GM23338 (cell line): Measurements from ENCODE around the gene F12. TPM values are rescaled to one million over a fixed set of nuclear protein-coding genes. Genes with fewer than 3 reads are reported as not detected.

Experiments
- ATAC-seq: fragments of 200-7000 bp; cut with Tn5 transposase; 3 replicates; pipeline ENCODE4 v1.9.1; 2020
- DNase-seq: peaks from one replicate; pipeline ENCODE4 v3.0.0-alpha.2; 2015; ENCODE audit warnings: low spot score
- H2AFZ ChIP-seq: fragments of 200-600 bp; sonication (generic); 2 replicates; pipeline ENCODE4 v1.8.0; 2016; ENCODE audit warnings: antibody characterized with exemption, mild to moderate bottlenecking, moderate library complexity
- H3F3A ChIP-seq: fragments of 200-600 bp; sonication (generic); replicated peaks from 2 replicates; pipeline ENCODE4 v1.8.0; 2017; ENCODE audit warnings: antibody characterized with exemption, mixed run types, low read depth
- H3K27ac ChIP-seq: fragments of 200-600 bp; sonication (generic); 2 replicates; pipeline ENCODE4 v1.6.1; 2016; ENCODE audit warnings: low read depth
- H3K27me3 ChIP-seq: fragments of 200-600 bp; sonication (generic); 2 replicates; pipeline ENCODE4 v1.8.0; 2016; ENCODE audit warnings: mild to moderate bottlenecking, mixed run types, moderate library complexity; ENCODE audit not compliant: insufficient read depth
- H3K36me3 ChIP-seq: fragments of 200-600 bp; sonication (generic); 2 replicates; pipeline ENCODE4 v1.8.0; 2016; ENCODE audit warnings: mild to moderate bottlenecking; ENCODE audit not compliant: insufficient read depth
- H3K4me1 ChIP-seq: fragments of 200-600 bp; sonication (generic); 2 replicates; pipeline ENCODE4 v1.8.0; 2016; ENCODE audit warnings: mild to moderate bottlenecking, moderate library complexity; ENCODE audit not compliant: insufficient read depth
- H3K4me2 ChIP-seq: fragments of 200-600 bp; sonication (generic); 2 replicates; pipeline ENCODE4 v1.7.1; 2017; ENCODE audit warnings: mixed run types
- H3K4me3 ChIP-seq: fragments of 200-600 bp; sonication (generic); 2 replicates; pipeline ENCODE4 v1.6.1; 2016; ENCODE audit warnings: mixed run types
- H3K79me2 ChIP-seq: fragments of 200-600 bp; sonication (generic); replicated peaks from 2 replicates; pipeline ENCODE4 v1.8.0; 2017; ENCODE audit warnings: mild to moderate bottlenecking; ENCODE audit not compliant: insufficient read depth
- H3K9me2 ChIP-seq: fragments of 200-600 bp; sonication (generic); 2 replicates; pipeline ENCODE4 v1.8.0; 2017; ENCODE audit not compliant: insufficient read depth
- H4K20me1 ChIP-seq: fragments of 200-600 bp; sonication (generic); replicated peaks from 2 replicates; pipeline ENCODE4 v1.8.0; 2017; ENCODE audit warnings: mild to moderate bottlenecking; ENCODE audit not compliant: insufficient read depth
- H3K27ac Mint-ChIP-seq: 2 replicates; pipeline ENCODE4 v1.8.0; 2020; ENCODE audit warnings: inconsistent platforms, mild to moderate bottlenecking, moderate library complexity, mixed read lengths
- H3K27me3 Mint-ChIP-seq: 3 replicates; pipeline ENCODE4 v1.8.0; 2022; ENCODE audit warnings: low read depth, mild to moderate bottlenecking, moderate library complexity, mixed read lengths, inconsistent platforms; ENCODE audit not compliant: insufficient read depth, poor library complexity
- H3K36me3 Mint-ChIP-seq: 3 replicates; pipeline ENCODE4 v1.8.0; 2021; ENCODE audit warnings: low read depth, mild to moderate bottlenecking, inconsistent platforms, moderate library complexity, mixed read lengths
- H3K4me1 Mint-ChIP-seq: 3 replicates; pipeline ENCODE4 v1.8.0; 2020; ENCODE audit warnings: mild to moderate bottlenecking, inconsistent platforms, mixed read lengths
- H3K4me3 Mint-ChIP-seq: 3 replicates; pipeline ENCODE4 v1.8.0; 2021; ENCODE audit warnings: moderate library complexity, mild to moderate bottlenecking, inconsistent platforms, mixed read lengths
- H3K9me3 Mint-ChIP-seq: 3 replicates; pipeline ENCODE4 v1.8.0; 2020; ENCODE audit warnings: moderate library complexity, mild to moderate bottlenecking, inconsistent platforms, mixed read lengths
- CREB1 ChIP-seq: fragments of 250-450 bp; sonication (Bioruptor Pico); IDR thresholded peaks from 2 replicates; pipeline ENCODE4 v1.5.0; 2020; ENCODE audit warnings: low read depth, mild to moderate bottlenecking, moderate library complexity
- CTCF ChIP-seq, 2 experiments: fragments of 200-600 bp in 1 of 2; sonication (generic) in 1 of 2; conservative IDR thresholded peaks; 2 replicates each; pipeline versions ENCODE4 v1.5.1 to v1.6.1; 2016 to 2017; ENCODE audit warnings: antibody characterized with exemption in 2 of 2, low read depth in 2 of 2, mild to moderate bottlenecking in 2 of 2, moderate library complexity in 1 of 2
- EZH2phosphoT487 ChIP-seq: fragments of 200-600 bp; sonication (generic); IDR thresholded peaks from one replicate; pipeline ENCODE4 v1.8.1; 2018; ENCODE audit warnings: antibody characterized with exemption; ENCODE audit not compliant: unreplicated experiment
- NANOG ChIP-seq: IDR thresholded peaks from 2 replicates; pipeline ENCODE4 v1.6.1; 2016; ENCODE audit warnings: antibody characterized with exemption, borderline replicate concordance
- POLR2AphosphoS5 ChIP-seq: IDR thresholded peaks from 2 replicates; pipeline ENCODE4 v1.6.1; 2016; ENCODE audit warnings: antibody characterized with exemption, low read depth
- REST ChIP-seq: IDR thresholded peaks from one replicate; pipeline ENCODE4 v1.6.1; 2018; ENCODE audit warnings: antibody characterized with exemption; ENCODE audit not compliant: unreplicated experiment
- ZNF462 ChIP-seq: fragments of 250-450 bp; sonication (Bioruptor Pico); IDR thresholded peaks from 2 replicates; pipeline ENCODE4 v1.5.0; 2020; ENCODE audit warnings: mild to moderate bottlenecking, moderate library complexity
- polyA plus RNA-seq: library from polyadenylated mRNA; unstranded; fragments of >200 nt; fragmentation: Nextera tagmentation; extraction: Ambion mirVana; gene quantifications from 2 replicates; pipeline ENCODE4 v1.2.1, GENCODE V29; 2016
- total RNA-seq: library from RNA; depleted of rRNA; stranded (reverse); fragments of >200 nt; shearing (Covaris generic); gene quantifications from 2 replicates; pipeline ENCODE4 v1.2.3, GENCODE V29; 2014

F12 gene
- total and polyA plus RNA-seq, 2 experiments from 2014 or later: 2.9 to 8.0 TPM

DNA sequence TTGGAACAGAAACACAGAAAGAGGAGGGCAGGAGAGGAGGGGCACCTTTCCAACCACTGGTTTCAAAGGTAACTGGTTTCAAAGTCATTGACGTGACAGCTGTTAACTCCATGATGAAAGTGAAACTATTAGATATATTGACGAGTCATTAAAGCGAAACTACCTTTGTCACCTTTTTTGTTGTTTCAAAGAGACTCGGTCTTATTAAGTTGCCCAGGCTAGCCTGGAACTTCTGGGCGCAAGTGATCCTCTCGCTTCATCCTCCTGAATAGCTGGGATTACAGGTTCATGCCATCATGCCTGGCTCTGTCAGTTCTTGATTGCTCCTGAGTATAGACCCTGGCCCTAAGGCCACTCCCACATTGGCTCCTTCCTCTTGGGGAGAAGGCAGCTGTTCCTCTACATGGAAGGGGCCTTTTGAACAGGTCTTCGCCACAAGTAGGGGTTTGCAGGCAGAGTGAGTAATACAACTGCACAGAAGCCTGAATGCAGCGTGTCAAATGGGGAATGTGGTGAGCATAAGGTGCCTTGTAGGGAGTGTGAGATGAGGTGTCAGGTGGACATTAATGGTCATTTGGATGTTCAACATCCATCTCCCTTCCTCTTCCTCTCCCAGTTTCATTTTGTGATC is 3.4 kb upstream of the F12 start (continued):
- TF ChIP-seq REST (no peak), POLR2AphosphoS5 (no peak), CTCF (conservative IDR thresholded peaks at IDR 0.05; ENCODE audit: low read depth in 2 of 2) (no peak), EZH2phosphoT487 (no peak)

GRCh38 chr5:177410575-177410974 is 1.2 kb upstream of the F12 start:
- DNase-seq (no peak), ATAC-seq (no peak)
- no peaks in the 10 kb centered on the region for H3K4me1 ChIP-seq
- H3K4me3 ChIP-seq: no peak overlapping the region
- no peaks in the 10 kb centered on the region for H3K9me3 Mint-ChIP-seq
- H3K4me3 Mint-ChIP-seq: no peak overlapping the region
- no peak overlapping the region for H3K4me2 ChIP-seq
- H3K4me1 Mint-ChIP-seq: no peaks in the 10 kb centered on the region
- H3K9me2 ChIP-seq: peaks cover 10% of the 10 kb centered on the region; the same call in 1 of the 2 replicates
- no peak overlapping the region for H3K27ac Mint-ChIP-seq
- no peak overlapping the region for H3K27ac ChIP-seq
- no peaks in the 10 kb centered on the region for H3K79me2 ChIP-seq
- H3K27me3 Mint-ChIP-seq: peaks cover 36% of the 10 kb centered on the region
- no peaks in the 10 kb centered on the region for H3K36me3 ChIP-seq
- H4K20me1 ChIP-seq: no peaks in the 10 kb centered on the region
- no peaks in the 10 kb centered on the region for H3K36me3 Mint-ChIP-seq
- H3K27me3 ChIP-seq: peaks cover 33% of the 10 kb centered on the region
- H3F3A ChIP-seq: no peaks in the 10 kb centered on the region
- no peak overlapping the region for H2AFZ ChIP-seq
- no peak for TF ChIP-seq EZH2phosphoT487
- TF ChIP-seq ZNF462: no peak
- TF ChIP-seq NANOG: no peak
- no peak for TF ChIP-seq CREB1 (CRISPR knock-in tag)
- no peak for TF ChIP-seq REST
